A673 (cell line): ENCODE results near the gene ZNRF4. TPM values are rescaled to one million over a fixed set of nuclear protein-coding genes. Genes with fewer than 3 reads are reported as not detected.

Source experiments
- BruUV-seq: library from RNA; stranded (reverse); fragments of 400-500 nt; replicated peaks from 2 replicates; lab custom pipeline; 2021; lab: Mats Ljungman, UMichigan
- CTCF ChIA-PET: fragments of 300-600 bp; sonication (Branson Sonifier 250); formaldehyde crosslinking; loops from one replicate; lab custom pipeline; 2022; ENCODE audit warnings: antibody characterized with exemption; lab: Charles Lee
- POLR2A ChIA-PET: fragments of 300-600 bp; sonication (Branson Sonifier 250); formaldehyde crosslinking; loops from one replicate; lab custom pipeline; 2022; ENCODE audit warnings: antibody characterized with exemption; ENCODE audit not compliant: low non-redundant PET; lab: Charles Lee
- DNase-seq: peaks from one replicate; pipeline ENCODE4 v3.0.0-alpha.2; 2015; ENCODE audit warnings: low spot score
- H3K27ac ChIP-seq: fragments of 200-600 bp; sonication (generic); 2 replicates; pipeline ENCODE4 v1.5.1; 2016; ENCODE audit warnings: mixed run types, low read depth, mild to moderate bottlenecking, mixed read lengths, antibody characterized with exemption, low read length; ENCODE audit not compliant: poor library complexity, severe bottlenecking
- H3K27me3 ChIP-seq: fragments of 200-600 bp; sonication (generic); replicated peaks from 2 replicates; pipeline ENCODE4 v1.6.1; 2017; ENCODE audit warnings: mixed run types, low read depth, mild to moderate bottlenecking, mixed read lengths, antibody characterized with exemption, low read length; ENCODE audit not compliant: insufficient read depth, poor library complexity
- H3K36me3 ChIP-seq: fragments of 200-600 bp; sonication (generic); 2 replicates; pipeline ENCODE4 v1.6.1; 2016; ENCODE audit warnings: mixed run types, mild to moderate bottlenecking, mixed read lengths, antibody characterized with exemption, low read length; ENCODE audit not compliant: insufficient read depth, poor library complexity, severe bottlenecking
- H3K4me1 ChIP-seq: fragments of 200-600 bp; sonication (generic); 2 replicates; pipeline ENCODE4 v1.6.1; 2017; ENCODE audit warnings: mixed run types, mild to moderate bottlenecking, mixed read lengths, antibody characterized with exemption, low read length; ENCODE audit not compliant: insufficient read depth, poor library complexity, severe bottlenecking
- H3K4me3 ChIP-seq: fragments of 200-600 bp; sonication (generic); 2 replicates; pipeline ENCODE4 v1.5.1; 2016; ENCODE audit warnings: low read depth, mixed run types, mild to moderate bottlenecking, mixed read lengths, low read length; ENCODE audit not compliant: poor library complexity, severe bottlenecking
- H3K9me3 ChIP-seq: fragments of 200-600 bp; sonication (generic); 2 replicates; pipeline ENCODE4 v1.6.1; 2016; ENCODE audit warnings: mixed run types, low read depth, mild to moderate bottlenecking, mixed read lengths, antibody characterized with exemption, low read length; ENCODE audit not compliant: poor library complexity, severe bottlenecking
- EZH2 ChIP-seq: fragments of 200-600 bp; sonication (generic); IDR thresholded peaks from 2 replicates; pipeline ENCODE4 v1.6.1; 2017; ENCODE audit warnings: borderline replicate concordance, low read depth, mild to moderate bottlenecking, mixed read lengths, antibody characterized with exemption, low read length; ENCODE audit not compliant: poor library complexity, severe bottlenecking
- intact Hi-C: fragments of 100-400 bp; cut with micrococcal nuclease; formaldehyde crosslinking; loops from one replicate; pipeline ENCODE4 v1.10.0; 2022; ENCODE audit not compliant: unreplicated experiment
- total RNA-seq: library from RNA; stranded (reverse); gene quantifications from 2 replicates; pipeline ENCODE4 v1.2.3, GENCODE V29; 2021
- TF ChIP-seq, protein P1 (sequence below): fragments of 300-800, 200-600 bp; sonication (generic); conservative IDR thresholded peaks from 2 replicates; pipeline ENCODE4 v1.5.1; 2017; ENCODE audit warnings: low read depth, mild to moderate bottlenecking, antibody characterized with exemption, low read length, moderate library complexity, mixed read lengths

The ZNRF4 gene
- total RNA-seq, 1 experiment from 2014 or later: not detected

GRCh38 chr19:5494773-5495172, 39.6 kb downstream of the ZNRF4 start:
- ChIA-PET CTCF (no interaction called here), POLR2A (no interaction called here)
- no peaks in the 10 kb centered on the region for H3K36me3 ChIP-seq
- H3K4me1 ChIP-seq: no peaks in the 10 kb centered on the region
- no peak overlapping the region for H3K27ac ChIP-seq
- intact Hi-C loops: no loop called here
- TF ChIP-seq, protein P1, sequence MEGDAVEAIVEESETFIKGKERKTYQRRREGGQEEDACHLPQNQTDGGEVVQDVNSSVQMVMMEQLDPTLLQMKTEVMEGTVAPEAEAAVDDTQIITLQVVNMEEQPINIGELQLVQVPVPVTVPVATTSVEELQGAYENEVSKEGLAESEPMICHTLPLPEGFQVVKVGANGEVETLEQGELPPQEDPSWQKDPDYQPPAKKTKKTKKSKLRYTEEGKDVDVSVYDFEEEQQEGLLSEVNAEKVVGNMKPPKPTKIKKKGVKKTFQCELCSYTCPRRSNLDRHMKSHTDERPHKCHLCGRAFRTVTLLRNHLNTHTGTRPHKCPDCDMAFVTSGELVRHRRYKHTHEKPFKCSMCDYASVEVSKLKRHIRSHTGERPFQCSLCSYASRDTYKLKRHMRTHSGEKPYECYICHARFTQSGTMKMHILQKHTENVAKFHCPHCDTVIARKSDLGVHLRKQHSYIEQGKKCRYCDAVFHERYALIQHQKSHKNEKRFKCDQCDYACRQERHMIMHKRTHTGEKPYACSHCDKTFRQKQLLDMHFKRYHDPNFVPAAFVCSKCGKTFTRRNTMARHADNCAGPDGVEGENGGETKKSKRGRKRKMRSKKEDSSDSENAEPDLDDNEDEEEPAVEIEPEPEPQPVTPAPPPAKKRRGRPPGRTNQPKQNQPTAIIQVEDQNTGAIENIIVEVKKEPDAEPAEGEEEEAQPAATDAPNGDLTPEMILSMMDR: no peak
- no peak for TF ChIP-seq EZH2
- DNase-seq: no peak
- no peaks in the 10 kb centered on the region for H3K9me3 ChIP-seq
- H3K27me3 ChIP-seq: no peaks in the 10 kb centered on the region
- no peak overlapping the region for H3K4me3 ChIP-seq
- BruUV-seq: no TSS peak

GRCh38 chr19:5495792-5496191, 40.6 kb downstream of the ZNRF4 start:
- H3K36me3 ChIP-seq: no peaks in the 10 kb centered on the region
- TF ChIP-seq, protein P1: no peak
- no peak for TF ChIP-seq EZH2
- no peaks in the 10 kb centered on the region for H3K9me3 ChIP-seq
- no peaks in the 10 kb centered on the region for H3K4me1 ChIP-seq
- CTCF ChIA-PET: no interaction called here
- no peak overlapping the region for H3K27ac ChIP-seq
- DNase-seq: no peak
- no TSS peak for BruUV-seq
- no peaks in the 10 kb centered on the region for H3K27me3 ChIP-seq
- POLR2A ChIA-PET: no interaction called here
- H3K4me3 ChIP-seq: no peak overlapping the region
- intact Hi-C loops: no loop called here

- DNase-seq: no peak
- BruUV-seq: no TSS peak
- no peaks in the 10 kb centered on the region for H3K27me3 ChIP-seq
- H3K4me1 ChIP-seq: no peaks in the 10 kb centered on the region
- H3K27ac ChIP-seq: no peak overlapping the region
- H3K36me3 ChIP-seq: no peaks in the 10 kb centered on the region
- no peak for TF ChIP-seq EZH2
- TF ChIP-seq, protein P1: no peak
- intact Hi-C loops: no loop called here
- H3K9me3 ChIP-seq: no peaks in the 10 kb centered on the region
- no peak overlapping the region for H3K4me3 ChIP-seq
- POLR2A ChIA-PET: no interaction called here
- CTCF ChIA-PET: no interaction called here
These were observed 42.1 kb downstream of the ZNRF4 start for GRCh38 chr19:5497297-5497696.
